Gastrocnemius medialis (tissue), 4 donors: ENCODE results near the gene DBT. TPM values are rescaled to one million over a fixed set of nuclear protein-coding genes. Genes with fewer than 3 reads are reported as not detected.

Source experiments
- microRNA counts, 2 donors: library from miRNA; unstranded; fragments of <30 nt; microRNA quantifications; one replicate each; lab custom pipeline; 2016
- microRNA-seq, 2 donors: library from miRNA; unstranded; fragments of <30 nt; microRNA quantifications; one replicate each; pipeline ENCODE4, GENCODE V29; 2016; ENCODE audit warnings: borderline replicate concordance in 2 of 2
- total RNA-seq, 4 donors: library from RNA; depleted of rRNA; stranded (reverse); fragments of >200 nt; gene quantifications; one replicate each; pipeline versions ENCODE4 v1.1.0 to v1.2.3, GENCODE V29; 2016

The DBT gene
- total RNA-seq, 4 donors from 2014 or later = 7.6 to 11.3 (median 9.6) TPM

MicroRNAs encoded within 50 kb of the gene (microRNA counts, 767-probe panel; counts per million panel counts)
- 356 to 448 counts per million in 2 donors for microRNA hsa-miR-553 (lab: Ali Mortazavi, UCI)

Small RNA genes within 50 kb of the gene (microRNA-seq; reads per million reads assigned to microRNA genes)
- gene MIR553 = 0 reads per million in 2 donors

Other genes starting within 250 kb of the DBT start
- gene SASS6, start 116.9 kb downstream of the DBT start, total RNA-seq = 1 to 10 TPM in 3 of 4 donors, under 1 TPM in 1; 0.71 to 4.2 (median 1.6) TPM
- gene TRMT13, start 116.7 kb downstream of the DBT start, total RNA-seq = 10 to 100 TPM in 3 of 4 donors, 1 to 10 TPM in 1; 5.5 to 22.6 (median 10.6) TPM
- gene LRRC39, start 71.6 kb downstream of the DBT start, total RNA-seq = 10 to 100 TPM; 23.4 to 73.2 (median 42.1) TPM
- 10 to 100 TPM; 22.3 to 32.8 (median 24.8) TPM for gene RTCA, start 16.4 kb upstream of the DBT start, total RNA-seq
- 10 to 100 TPM in 1 of 4 donors, 1 to 10 TPM in 3; 2.1 to 10.0 (median 6.0) TPM for gene CDC14A, start 102.7 kb upstream of the DBT start, total RNA-seq